ENCODE measurements around the gene ENTPD2.
A peak's percentile ranks its signal among the peaks of the same experiment; 100 is the strongest.

Gene ENTPD2

GRCh38 chr9:137030006-137030405 lies 23.9 kb downstream of the ENTPD2 start:
- no peak for DNase-seq (ENCODE audit: low spot score)

- DNase-seq (ENCODE audit: low spot score) = peak; percentile 92
These were observed 24.6 kb downstream of the ENTPD2 start for GRCh38 chr9:137029058-137029936.

GRCh38 chr9:137028263-137029057 lies 25.4 kb downstream of the ENTPD2 start:
- DNase-seq (ENCODE audit: low spot score) = peak; percentile 82

- peak; percentile 71 for DNase-seq (ENCODE audit: low spot score)
These were observed 26.2 kb downstream of the ENTPD2 start, which contains the start of gene ABCA2 for GRCh38 chr9:137027369-137028262. Gene ABCA2, minus strand, starts transcription at chr9:137028237. Its CDS starts 97 bp downstream, at chr9:137028140.

- no peak for DNase-seq (ENCODE audit: low spot score)
These were observed 27.0 kb downstream of the ENTPD2 start for GRCh38 chr9:137026828-137027227.

GRCh38 chr9:137026384-137026783 lies 27.5 kb downstream of the ENTPD2 start:
- DNase-seq (ENCODE audit: low spot score) = no peak

GRCh38 chr9:137025517-137025966 lies 28.3 kb downstream of the ENTPD2 start:
- no peak for DNase-seq (ENCODE audit: low spot score)

- no peak for DNase-seq (ENCODE audit: low spot score)
These were observed 30.3 kb downstream of the ENTPD2 start for GRCh38 chr9:137023583-137023991.

- DNase-seq (ENCODE audit: low spot score) = no peak
These were observed 30.7 kb downstream of the ENTPD2 start for GRCh38 chr9:137023157-137023556.

- no peak for DNase-seq (ENCODE audit: low spot score)
These were observed 31.2 kb downstream of the ENTPD2 start for GRCh38 chr9:137022662-137023008.

- DNase-seq (ENCODE audit: low spot score) = peak; percentile 78
These were observed 31.7 kb downstream of the ENTPD2 start for GRCh38 chr9:137021979-137022661.

GRCh38 chr9:137021568-137021978 lies 32.3 kb downstream of the ENTPD2 start:
- DNase-seq (ENCODE audit: low spot score) = no peak

- no peak for DNase-seq (ENCODE audit: low spot score)
These were observed 32.9 kb downstream of the ENTPD2 start for GRCh38 chr9:137020771-137021567.

- no peak for DNase-seq (ENCODE audit: low spot score)
These were observed 33.8 kb downstream of the ENTPD2 start for GRCh38 chr9:137019891-137020683.

GRCh38 chr9:137018761-137019559 lies 34.9 kb downstream of the ENTPD2 start:
- DNase-seq (ENCODE audit: low spot score) = no peak

GRCh38 chr9:137017791-137018497 lies 35.9 kb downstream of the ENTPD2 start:
- no peak for DNase-seq (ENCODE audit: low spot score)

GRCh38 chr9:137017071-137017470 lies 36.8 kb downstream of the ENTPD2 start:
- no peak for DNase-seq (ENCODE audit: low spot score)

GRCh38 chr9:137016436-137016835 lies 37.4 kb downstream of the ENTPD2 start:
- no peak for DNase-seq (ENCODE audit: low spot score)
